HG02759 (cell line): ENCODE results near the gene TBX6.
A peak's percentile ranks its signal among the peaks of the same experiment; 100 is the strongest.
"Not testable (repeated sequence)": the region's sequence is repeated elsewhere in the genome, so short reads cannot be mapped to it uniquely, and the experiment has no call there.

Source experiments
- ATAC-seq: cut with Tn5 transposase; IDR thresholded peaks from one replicate; pipeline ENCODE4 v1.9.1; 2021; ENCODE audit warnings: mild to moderate bottlenecking, moderate library complexity; ENCODE audit not compliant: unreplicated experiment

Gene TBX6, protein sequence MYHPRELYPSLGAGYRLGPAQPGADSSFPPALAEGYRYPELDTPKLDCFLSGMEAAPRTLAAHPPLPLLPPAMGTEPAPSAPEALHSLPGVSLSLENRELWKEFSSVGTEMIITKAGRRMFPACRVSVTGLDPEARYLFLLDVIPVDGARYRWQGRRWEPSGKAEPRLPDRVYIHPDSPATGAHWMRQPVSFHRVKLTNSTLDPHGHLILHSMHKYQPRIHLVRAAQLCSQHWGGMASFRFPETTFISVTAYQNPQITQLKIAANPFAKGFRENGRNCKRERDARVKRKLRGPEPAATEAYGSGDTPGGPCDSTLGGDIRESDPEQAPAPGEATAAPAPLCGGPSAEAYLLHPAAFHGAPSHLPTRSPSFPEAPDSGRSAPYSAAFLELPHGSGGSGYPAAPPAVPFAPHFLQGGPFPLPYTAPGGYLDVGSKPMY

DNA sequence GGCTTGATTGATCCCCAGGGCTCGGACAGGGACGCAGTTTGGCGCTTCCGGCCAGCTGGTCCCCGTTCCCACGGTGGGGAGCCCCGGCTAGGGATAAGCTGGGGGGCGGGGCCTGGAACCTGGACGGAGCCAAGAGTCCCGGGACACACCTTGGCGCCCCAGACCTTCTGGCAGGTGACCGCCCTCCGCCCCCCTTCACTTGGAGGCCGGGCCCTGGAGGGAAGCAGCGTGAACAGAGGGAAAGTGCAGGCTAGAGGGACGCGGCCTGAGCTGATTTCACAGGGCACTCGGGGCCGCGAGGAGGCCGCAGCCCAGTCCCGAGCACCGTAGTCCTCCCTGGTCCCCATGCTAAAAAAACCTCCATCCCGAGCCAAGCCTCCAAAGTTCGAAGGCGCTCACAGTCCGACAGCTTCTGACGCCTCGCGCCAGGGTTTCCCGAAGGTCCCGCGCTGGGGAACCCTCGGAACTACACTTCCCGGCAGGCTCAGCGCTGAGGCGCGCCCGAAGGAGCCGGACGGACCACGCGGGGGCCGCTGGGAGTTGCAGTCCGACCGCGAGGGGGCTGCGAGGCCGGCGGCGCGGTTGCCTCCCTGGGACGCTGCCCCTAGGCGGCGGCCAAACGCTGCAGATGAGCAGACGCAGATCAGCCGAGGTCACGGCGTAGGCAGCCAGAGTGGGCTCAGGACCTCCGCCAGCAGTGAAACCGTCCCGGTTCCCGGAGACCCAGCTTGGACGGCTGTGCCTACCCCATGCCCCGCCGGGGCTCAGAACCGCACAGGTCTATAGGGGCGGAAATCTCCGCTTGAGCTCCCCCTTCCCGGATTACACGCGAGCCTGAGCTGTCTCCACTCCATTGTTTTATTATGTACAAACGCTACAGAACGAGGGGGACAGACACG lies at the start of gene TBX6:
TBX6 (minus strand) TSS at position 451 of the 899 bp plus-strand sequence. CDS start 731 bp downstream, outside the sequence.
- ATAC-seq: peak; percentile 67

DNA sequence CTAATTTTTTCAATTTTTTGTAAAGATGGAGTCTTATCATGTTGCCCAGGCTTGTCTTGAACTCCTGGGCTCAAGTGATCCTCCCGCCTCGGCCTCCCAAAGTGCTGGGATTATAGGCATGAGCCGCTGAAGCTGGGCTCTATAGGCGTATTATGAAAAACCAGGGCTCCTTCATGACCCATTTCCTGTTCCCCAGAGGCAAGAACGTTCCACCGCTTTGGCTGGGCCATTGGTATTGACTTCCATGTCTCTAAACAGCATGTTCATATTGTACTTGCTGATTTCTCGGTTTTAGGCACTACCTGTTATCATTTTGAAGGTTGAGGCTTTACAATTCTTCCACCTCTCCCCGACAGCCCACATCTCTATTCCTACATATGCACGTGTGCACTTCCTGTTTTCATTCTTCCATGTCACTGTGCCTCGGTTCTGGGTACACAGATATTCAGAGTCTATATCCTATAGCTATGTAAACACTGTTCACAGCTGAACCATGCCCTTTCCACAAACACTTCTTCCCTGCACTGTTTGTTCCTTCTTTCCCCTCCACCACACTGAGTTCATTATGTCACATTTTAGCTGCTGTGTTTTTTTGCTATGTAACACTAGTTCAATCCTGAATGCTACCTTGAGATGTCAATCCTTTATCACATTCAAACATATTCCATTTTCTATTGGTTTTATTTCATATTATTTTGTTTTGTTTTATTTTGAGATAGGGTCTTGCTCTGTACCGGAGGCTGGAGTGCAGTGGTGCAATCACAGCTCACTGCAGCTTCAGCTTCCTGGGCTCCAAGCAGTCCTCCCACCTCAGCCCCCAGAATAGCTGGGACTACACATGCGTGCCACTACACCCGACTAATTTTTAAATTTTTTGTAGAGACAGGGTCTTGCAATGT lies 48.1 kb upstream of the TBX6 start:
- no peak for ATAC-seq

DNA sequence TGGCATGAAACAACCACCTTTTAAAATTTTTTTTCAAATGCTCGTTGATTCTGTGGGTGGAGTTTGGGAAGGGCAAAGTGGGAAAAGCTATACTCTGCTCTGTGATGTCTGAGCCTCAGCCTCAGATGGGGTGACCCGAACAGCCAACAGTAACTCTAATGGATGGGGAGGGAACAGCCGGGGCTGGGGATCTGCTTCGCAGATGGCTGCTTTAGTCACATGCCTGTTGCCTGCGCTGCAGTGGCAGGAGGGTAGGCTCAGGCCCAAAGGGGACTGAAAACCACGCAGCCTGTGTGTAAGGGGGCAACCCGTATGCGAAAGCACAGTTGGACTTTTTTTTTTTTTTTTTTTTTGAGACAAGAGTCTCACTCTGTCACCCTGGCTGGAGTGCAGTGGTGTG lies 46.2 kb upstream of the TBX6 start:
- no peak for ATAC-seq

DNA sequence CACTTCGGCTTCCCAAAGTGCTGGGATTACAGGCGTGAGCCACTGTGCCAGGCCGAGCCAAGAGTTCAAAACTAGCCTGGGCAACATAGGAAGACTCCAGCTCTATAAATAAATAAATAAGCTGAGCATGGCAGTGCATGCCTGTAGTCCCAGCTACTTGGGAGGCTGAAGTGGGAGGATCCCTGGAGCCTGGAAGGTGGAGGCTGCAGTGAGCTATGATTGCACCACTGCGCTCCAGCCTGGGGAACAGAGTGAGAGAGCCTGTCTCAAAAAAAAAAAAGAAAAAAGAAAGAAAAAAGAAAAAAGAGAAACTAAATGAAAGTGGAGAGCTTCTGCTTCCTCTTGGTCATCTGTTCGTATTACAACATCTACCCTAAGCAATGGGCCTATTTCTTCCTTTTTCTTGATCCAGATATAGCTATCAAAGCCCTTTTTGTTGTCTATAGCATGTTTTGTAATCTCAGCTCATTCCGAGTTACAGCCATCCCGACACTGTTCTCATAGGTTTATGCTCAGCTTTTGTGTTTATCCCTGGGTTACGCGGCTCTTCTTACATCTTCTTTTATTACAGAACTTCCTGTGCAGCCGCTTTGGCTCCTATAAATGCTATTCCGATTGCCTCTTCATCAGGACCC lies 45.4 kb upstream of the TBX6 start:
- no peak for ATAC-seq

DNA sequence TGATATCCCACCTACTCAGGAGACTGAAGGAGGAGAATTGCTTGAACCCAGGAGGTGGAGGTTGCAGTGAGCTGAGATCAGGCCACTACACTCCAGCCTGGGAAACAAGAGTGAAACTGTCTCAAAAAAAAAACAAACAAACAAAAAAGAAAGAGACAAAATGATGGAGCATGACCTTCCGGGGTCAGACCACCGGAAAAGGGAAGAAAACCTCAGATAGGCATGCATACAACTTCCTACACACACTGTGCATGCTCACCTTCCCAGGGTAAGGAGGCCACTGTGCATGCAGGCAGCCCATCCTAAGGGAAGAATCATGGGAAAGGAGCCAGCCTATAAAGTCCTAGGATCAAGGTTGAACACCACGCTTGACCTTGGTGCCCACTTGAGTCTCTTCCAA lies 40.9 kb upstream of the TBX6 start:
- ATAC-seq: no peak

DNA sequence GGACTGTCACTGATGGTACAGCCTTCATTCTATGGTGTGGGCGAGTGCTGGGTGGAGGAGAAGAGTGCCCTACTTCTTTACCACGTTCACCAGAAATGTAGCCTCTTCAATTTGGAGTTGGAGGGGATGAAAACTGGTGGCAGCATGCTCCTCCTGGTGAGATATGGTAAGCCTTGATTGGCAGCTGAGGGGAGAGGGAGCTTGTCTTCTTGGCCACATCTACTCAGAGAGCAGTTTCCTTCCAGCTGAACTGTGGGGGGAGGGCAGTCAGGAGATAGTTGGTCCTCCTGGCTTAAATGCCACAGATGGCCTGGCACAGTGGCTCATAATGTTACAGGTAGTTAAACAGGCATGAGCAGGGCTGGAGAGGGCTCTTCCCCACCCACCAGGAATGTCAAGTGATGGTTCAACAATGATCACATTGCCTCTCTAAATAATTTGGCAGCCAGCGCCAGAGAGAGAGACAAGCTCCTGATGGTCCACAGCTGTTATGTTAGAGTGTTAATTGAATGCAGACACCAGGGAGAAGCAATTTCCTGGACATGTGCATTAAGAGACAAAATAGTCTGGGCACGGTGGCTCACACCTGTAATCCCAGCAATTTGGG lies 40.2 kb upstream of the TBX6 start:
- no peak for ATAC-seq

DNA sequence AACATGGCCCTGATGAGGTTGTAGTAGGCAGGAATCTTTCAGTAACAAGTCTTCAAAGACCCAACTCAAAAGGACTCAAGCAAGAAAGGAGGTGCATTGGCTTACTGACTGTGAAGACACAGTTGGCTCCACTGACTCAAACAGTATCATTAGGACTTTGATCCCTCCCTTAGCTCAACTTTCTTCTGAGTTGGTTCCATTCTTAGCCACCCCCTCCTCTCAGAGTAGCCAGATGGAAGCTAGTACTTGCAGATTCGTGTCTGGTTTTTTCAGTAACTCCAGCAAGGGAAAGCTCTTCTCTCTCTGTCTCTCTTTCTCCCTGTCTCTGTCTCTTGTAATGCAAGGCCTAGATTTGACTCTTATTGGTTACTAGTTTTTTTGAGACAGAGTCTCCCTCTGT lies 36.3 kb upstream of the TBX6 start:
- ATAC-seq: no peak

DNA sequence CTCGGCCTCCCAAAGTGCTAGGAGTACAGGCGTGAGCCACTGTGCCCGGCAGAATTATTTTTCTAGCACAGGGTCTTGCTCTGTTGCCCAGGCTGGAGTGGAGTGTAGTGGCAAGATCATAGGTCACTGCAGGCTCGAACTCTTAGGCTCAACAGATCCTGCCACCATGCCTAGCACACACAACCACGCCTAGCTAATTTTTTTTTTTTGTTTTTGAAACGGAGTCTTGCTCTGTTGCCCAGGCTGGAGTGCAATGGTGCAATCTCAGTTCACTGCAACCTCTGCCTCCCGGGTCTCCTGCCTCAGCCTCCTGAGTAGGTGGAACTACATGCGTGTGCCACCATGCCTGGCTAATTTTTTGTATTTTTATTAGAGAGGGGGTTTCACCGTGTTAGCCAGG lies 34.0 kb upstream of the TBX6 start:
- ATAC-seq: not testable (repeated sequence)

DNA sequence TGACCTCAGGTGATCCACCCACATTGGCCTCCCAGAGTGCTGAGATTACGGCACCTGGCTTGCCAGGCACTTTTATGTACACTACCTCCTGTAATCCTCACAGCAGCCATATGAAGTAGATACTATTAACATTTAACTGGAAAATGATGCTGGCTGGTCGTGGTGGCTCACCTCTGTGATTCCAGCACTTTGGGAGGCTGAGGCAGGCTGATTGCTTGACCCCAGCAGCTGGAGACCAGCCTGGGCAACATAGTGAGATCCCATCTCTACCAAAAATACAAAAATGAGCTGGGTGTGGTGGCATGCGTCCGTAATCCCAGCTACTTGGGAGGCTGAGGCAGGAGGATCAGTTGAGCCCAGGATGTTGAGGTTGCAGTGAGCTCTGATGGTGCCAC lies 33.3 kb upstream of the TBX6 start:
- no peak for ATAC-seq

DNA sequence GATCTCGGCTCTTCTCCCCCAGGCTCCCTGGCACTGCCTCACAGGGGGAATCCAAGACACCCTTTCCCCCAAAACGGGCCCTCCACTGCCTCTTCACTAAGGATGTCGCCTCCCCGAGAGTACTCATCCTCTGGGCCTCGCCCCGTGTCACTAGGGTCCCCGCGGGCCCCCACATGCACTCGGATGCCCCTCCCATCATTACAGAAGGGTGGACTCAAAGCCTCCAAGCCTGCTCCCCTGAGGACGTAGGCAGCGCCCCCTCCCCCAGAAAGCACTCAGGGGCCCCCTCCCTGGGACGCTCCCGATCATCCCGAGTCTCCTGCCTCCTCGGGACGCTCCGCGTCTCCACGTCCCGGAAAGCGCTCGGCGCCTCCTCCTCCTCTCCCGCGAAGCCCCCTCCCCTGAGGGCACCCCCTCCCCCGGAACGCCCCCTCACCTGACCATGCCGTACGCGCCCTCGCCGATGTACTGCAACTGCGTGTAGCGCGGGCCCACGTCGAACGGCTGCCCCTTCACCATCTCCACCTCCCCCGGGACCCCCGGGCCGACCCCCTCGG lies 31.0 kb upstream of the TBX6 start:
- ATAC-seq: peak; percentile 20

DNA sequence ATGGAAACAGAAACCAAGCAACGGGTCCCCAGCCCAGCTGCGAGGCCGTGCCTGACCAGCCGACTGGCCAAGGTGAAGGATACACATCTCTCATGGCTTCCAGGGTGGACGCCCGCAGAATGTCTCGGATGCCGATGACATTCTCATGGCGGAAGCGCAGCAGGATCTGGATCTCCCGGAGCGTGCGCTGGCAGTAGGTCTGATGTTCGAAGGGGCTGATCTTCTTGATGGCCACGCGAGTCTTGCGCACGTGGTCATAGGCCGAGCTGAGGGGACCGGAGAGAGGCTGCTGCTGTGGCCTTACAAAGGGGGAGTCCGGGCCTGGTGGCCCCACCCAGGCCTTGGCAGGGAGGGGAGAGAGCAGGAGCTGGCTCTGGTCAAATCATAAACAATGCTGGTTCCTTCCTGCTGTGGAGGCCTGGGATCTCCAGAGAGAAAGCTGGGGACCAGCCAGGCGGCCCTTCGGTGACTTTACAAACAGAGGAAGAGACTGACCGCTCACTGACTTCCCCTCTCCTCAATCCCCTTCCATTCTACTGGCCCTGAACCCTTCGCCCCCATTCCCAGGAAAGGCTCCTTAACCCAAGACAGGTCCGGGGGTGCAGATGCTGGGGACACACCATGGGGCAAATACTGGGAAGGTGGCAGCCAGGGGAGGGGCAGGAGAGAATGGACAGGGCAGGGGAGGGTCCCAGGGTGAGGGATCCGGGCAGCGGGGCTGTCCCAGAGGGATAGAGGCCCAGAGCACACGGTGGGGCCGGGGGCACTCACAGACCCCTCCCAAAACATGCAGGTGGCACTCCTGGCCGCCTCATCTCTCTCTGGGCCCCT lies 30.2 kb upstream of the TBX6 start:
- ATAC-seq: no peak

DNA sequence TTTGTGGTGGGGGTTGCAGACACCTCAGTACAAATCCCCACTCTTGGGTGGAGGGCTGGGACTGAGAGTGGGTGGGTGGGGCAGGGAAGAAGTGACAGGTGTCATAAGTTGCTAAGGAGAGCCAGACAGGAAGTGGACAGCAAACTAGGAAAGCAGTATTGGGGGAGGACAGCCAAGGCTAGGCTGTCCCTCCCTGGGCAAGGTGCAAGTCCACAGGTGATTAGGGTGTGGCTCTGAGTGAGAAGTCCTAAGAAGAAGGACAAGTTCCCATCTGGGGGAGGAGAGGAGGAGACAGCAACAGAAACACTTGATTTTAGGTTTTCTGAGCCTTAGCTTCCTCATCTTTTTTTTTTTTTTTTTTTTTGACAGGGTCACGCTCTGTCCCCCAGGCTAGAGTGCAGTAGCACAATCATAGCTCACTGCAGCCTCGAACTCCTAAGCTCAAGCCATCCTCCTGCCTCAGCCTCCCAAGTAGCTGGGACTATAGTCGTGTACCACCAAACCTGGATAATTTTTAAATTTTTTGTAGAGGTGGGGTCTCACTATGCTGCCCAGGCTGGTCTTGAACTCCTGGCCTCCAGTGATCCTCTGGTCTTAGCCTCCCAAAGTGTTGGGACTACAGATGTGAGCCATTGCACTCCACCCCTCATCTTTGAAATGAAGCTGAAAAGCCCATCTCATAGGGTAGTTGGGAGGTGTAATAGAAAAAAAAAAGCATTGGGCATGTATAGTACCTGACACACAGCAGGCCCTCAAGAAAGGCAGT lies 28.8 kb upstream of the TBX6 start:
- ATAC-seq: no peak

DNA sequence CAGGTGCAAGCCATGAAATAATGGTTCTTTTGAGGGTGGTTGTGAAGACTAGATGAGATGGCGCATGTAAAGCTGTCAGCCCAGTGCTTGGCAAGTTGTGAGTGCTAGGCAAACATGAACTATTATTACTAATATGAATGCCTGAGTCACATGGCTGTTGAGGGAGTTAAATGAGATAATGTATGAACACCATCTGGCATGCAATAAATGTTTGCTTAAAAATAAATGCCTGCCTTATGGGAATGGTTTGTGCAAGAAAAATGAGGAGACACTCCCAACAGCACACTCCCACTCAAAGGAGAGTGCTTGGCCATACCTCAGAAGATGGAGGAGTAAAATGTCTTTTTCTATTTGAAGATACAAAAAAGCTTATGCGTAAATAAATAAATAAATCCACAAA lies 27.7 kb upstream of the TBX6 start:
- ATAC-seq: no peak

DNA sequence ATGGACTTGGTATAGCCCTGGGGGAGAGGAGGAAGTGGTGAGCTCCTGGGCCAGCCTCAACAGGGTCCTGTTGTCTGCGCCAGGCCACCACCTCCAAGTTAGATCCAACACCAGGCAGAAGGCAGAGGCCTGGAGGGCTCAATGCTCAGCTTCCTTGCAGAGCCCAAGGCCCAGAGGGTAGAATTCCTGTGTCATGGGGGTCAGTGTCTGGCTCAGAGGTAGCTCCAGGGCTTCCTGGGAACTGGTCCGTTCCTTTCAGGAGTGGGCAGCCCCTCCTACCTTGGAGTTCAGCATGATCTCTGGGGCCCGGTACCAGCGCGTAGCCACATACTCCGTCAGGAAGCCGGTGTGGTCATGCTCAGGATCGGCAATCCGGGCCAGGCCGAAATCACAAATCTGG lies 26.0 kb upstream of the TBX6 start:
- no peak for ATAC-seq

DNA sequence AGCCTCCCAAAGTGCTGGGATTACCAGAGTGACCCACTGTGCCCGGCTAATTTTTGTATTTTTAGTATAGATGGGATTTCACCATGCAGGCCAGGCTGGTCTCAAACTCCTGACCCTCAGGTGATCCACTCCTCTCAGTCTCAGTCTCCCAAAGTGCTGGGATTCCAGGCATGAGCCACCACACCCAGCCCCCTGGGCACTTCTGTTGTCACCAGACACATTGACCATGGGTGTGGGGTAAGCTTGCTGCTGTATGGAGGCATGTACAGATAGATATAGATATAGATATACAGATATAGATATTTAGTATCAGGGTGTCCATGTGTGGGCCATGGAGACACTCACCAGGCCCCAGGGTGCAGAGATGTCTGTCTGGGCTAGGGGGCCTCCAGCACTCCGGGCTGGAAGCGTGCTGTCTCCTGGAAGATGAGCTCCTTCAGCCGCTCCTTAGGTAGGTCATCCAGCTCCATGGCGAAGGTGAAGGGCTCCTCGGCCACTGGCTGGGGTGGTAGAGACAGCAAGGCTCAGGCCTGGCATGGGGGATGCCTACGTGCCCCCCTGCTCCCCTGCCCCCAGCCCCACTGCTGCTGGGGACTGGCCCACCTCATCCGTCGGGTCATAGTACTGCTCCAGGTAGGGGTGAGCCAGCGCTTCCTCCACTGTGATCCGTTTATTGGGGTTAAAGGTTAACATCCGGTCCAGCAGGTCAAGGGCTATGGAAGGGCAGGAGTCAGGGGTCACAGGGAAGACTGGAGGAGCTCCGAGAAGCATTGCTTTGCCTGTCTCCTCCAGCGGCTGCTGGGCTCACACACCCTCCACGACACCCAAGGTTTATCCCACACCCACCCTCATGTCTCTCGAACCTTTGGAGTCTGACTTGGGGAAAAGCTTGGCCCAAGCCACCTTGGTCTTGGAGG lies 24.8 kb upstream of the TBX6 start:
- no peak for ATAC-seq

DNA sequence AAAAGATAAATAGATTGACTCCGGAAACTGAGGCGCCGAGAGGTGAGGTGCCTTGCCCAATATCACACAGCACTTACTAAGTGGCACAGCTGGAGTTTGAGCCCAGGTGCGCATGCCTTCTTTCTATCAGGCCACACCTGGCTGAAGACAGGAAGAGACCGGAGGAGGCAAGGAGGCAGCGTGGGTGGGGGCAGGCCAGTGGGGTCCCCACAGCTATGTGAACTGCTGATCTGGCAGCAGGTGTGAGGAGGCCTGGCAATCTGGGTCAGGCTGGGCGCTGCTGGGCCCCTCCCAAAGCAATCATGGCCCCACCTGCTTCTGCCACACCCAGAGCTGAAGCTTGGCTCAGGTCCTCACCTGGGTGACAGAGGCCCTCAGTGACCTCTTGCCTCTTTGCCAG lies 23.5 kb upstream of the TBX6 start:
- no peak for ATAC-seq

DNA sequence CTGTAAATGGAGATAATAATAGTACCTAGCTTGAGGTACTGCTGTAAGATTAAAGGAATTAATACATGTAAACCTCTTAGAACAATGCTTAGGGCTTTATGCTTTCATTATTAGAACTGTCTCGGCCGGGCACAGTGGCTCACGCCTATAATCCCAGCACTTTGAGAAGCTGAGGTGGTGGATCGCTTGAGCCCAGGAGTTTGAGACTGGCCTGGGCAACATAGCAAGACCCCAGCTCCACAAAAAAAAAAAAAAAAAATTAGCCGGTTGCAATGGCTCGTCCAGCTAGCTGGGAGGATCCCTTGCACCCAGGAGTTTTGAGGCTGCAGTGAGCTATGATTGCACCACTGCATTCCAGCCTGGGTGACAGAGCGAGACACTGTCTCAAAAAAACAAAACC lies 23.1 kb upstream of the TBX6 start:
- not testable (repeated sequence) for ATAC-seq
